ENCODE data around the gene PKIG. TPM values are rescaled to one million over a fixed set of nuclear protein-coding genes. Genes with fewer than 3 reads are reported as not detected.

Gene PKIG
- total RNA-seq, 1 donor from 2014 or later = 40.6 TPM

DNA sequence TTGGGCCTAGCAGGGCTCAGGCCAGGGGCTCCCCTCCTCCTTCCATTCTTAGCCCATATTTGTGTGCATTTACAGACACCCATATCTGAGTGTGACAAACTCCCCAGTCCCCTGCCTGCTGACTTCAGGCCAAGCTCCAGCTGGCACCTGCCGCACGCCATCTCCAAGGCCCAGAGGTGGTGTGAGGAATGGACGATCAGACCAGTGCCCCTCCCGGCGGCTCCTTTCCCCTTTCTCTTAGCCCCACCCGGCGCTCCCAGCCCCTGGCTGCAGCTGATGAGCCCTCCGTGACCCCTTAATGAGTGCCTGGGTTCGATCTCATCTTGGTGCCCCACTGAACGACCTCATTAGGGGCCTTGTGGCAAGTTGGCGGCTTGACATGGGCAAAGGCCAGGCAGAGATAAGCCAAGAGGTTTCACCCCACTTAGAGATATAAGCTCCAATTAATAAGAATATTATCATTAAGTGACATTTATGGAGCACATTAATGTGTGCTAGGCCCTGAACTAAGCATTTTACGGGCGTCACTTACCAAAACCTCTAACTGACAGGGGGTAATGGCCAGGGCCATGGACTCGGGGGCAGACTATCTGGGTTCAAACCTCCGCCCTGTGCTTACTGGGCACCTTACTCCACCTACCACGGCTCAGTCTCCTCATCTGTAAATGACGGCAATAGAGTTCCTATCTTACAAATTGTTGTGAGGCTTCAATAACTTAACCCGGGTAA is 51.7 kb downstream of the PKIG start:
- Histone ChIP-seq H4K20me1 (ENCODE audit: low read depth) (no peaks in the 10 kb centered on the region), H3K9ac (no peak overlapping the region), H3K79me2 (ENCODE audit: low read depth) (no peaks in the 10 kb centered on the region), H3K4me1 (no peaks in the 10 kb centered on the region), H3F3A (ENCODE audit: low read depth) (no peaks in the 10 kb centered on the region), H3K4me3 (no peak overlapping the region), H3K4me2 (no peak overlapping the region), H3K27ac (no peak overlapping the region), H2AFZ (replicated peaks) (no peak overlapping the region), H3K9me3 (ENCODE audit: low read depth) (no peaks in the 10 kb centered on the region), H3K27me3 (no peaks in the 10 kb centered on the region), H3K36me3 (no peaks in the 10 kb centered on the region)
- Mint-ChIP-seq H3K36me3 (peaks cover under 1% of the 10 kb centered on the region), H3K27me3 (ENCODE audit: insufficient read depth, low read depth) (peaks cover 2% of the 10 kb centered on the region), H3K4me3 (no peak overlapping the region), H3K9me3 (peaks cover under 1% of the 10 kb centered on the region), H3K4me1 (peaks cover 7% of the 10 kb centered on the region), H3K27ac (no peak overlapping the region)
- TF ChIP-seq, protein P1, sequence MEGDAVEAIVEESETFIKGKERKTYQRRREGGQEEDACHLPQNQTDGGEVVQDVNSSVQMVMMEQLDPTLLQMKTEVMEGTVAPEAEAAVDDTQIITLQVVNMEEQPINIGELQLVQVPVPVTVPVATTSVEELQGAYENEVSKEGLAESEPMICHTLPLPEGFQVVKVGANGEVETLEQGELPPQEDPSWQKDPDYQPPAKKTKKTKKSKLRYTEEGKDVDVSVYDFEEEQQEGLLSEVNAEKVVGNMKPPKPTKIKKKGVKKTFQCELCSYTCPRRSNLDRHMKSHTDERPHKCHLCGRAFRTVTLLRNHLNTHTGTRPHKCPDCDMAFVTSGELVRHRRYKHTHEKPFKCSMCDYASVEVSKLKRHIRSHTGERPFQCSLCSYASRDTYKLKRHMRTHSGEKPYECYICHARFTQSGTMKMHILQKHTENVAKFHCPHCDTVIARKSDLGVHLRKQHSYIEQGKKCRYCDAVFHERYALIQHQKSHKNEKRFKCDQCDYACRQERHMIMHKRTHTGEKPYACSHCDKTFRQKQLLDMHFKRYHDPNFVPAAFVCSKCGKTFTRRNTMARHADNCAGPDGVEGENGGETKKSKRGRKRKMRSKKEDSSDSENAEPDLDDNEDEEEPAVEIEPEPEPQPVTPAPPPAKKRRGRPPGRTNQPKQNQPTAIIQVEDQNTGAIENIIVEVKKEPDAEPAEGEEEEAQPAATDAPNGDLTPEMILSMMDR (IDR thresholded peaks at IDR 0.05) = no peak
- TF ChIP-seq EZH2 (IDR thresholded peaks at IDR 0.05) (no peak), EZH2phosphoT487 (IDR thresholded peaks at IDR 0.05) (no peak)
- no peak for DNase-seq (ENCODE audit: low spot score)

DNA sequence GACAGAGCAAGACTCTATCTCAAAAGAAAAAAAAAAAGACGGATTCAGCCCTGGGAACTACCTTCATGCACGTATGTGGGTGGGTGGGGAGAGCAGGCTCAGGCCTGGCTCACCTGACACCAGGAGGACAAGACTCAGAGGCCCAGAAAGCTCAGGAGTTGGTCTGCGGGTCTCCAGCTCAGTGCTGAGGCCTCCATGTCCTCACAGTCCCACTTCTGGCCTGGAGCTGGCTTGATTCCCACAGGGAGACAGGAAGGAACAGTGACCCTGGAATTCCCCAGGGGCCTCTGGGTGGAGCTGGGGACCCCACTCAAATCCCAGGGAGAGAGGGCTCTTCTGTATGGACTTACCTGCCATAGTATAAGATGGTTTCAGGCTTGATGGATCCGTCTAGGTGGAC is 53.5 kb downstream of the PKIG start:
- no peaks in the 10 kb centered on the region for H3K27me3 ChIP-seq
- no peaks in the 10 kb centered on the region for H3K9me3 ChIP-seq (ENCODE audit: low read depth)
- Mint-ChIP-seq H3K4me3 (no peak overlapping the region), H3K27ac (no peak overlapping the region), H3K36me3 (peaks cover 2% of the 10 kb centered on the region), H3K9me3 (peaks cover 5% of the 10 kb centered on the region), H3K27me3 (ENCODE audit: insufficient read depth, low read depth) (peaks cover 4% of the 10 kb centered on the region), H3K4me1 (peaks cover 12% of the 10 kb centered on the region)
- H3K27ac ChIP-seq = no peak overlapping the region
- no peaks in the 10 kb centered on the region for H3K79me2 ChIP-seq (ENCODE audit: low read depth)
- H4K20me1 ChIP-seq (ENCODE audit: low read depth) = no peaks in the 10 kb centered on the region
- no peaks in the 10 kb centered on the region for H3K4me1 ChIP-seq
- no peak overlapping the region for H2AFZ ChIP-seq (replicated peaks)
- H3K4me3 ChIP-seq = no peak overlapping the region
- no peak overlapping the region for H3K4me2 ChIP-seq
- no peak overlapping the region for H3K9ac ChIP-seq
- no peak for TF ChIP-seq EZH2 (IDR thresholded peaks at IDR 0.05)
- no peak for TF ChIP-seq EZH2phosphoT487 (IDR thresholded peaks at IDR 0.05)
- TF ChIP-seq, protein P1 (IDR thresholded peaks at IDR 0.05) = no peak
- DNase-seq (ENCODE audit: low spot score) = no peak
- H3K36me3 ChIP-seq = no peaks in the 10 kb centered on the region
- no peaks in the 10 kb centered on the region for H3F3A ChIP-seq (ENCODE audit: low read depth)

DNA sequence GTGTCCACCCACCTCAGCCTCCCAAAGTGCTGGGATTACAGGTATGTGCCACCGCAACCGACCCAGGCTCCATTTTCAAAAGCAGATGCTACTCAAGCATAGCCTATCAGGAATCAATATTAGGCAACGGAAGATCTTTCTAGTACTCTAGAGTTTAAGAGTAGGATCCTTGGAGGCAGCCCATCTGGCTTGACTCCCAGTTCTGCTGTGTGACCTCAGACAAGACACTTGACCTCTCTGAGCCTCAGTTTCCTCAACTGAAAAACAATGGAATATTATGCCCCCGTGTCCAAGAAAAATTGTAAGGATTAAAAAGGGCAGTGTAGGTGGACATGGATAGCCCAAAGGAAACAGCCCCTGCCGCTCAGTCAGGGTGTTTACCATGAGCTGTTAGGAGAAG is 54.7 kb downstream of the PKIG start:
- no peak overlapping the region for H3K27ac ChIP-seq
- H3K9me3 ChIP-seq (ENCODE audit: low read depth) = no peaks in the 10 kb centered on the region
- H3K36me3 Mint-ChIP-seq = peaks cover 4% of the 10 kb centered on the region
- no peak overlapping the region for H3K27ac Mint-ChIP-seq
- H3K9ac ChIP-seq = no peak overlapping the region
- peaks cover 4% of the 10 kb centered on the region for H3K4me1 ChIP-seq
- TF ChIP-seq EZH2 (IDR thresholded peaks at IDR 0.05) (no peak), EZH2phosphoT487 (IDR thresholded peaks at IDR 0.05) (no peak)
- TF ChIP-seq, protein P1 (IDR thresholded peaks at IDR 0.05) = no peak
- H4K20me1 ChIP-seq (ENCODE audit: low read depth) = no peaks in the 10 kb centered on the region
- peak overlapping the region; percentile 43 for H3K4me3 Mint-ChIP-seq
- no peak overlapping the region for H2AFZ ChIP-seq (replicated peaks)
- H3K36me3 ChIP-seq = no peaks in the 10 kb centered on the region
- peaks cover 6% of the 10 kb centered on the region for H3K9me3 Mint-ChIP-seq
- no peaks in the 10 kb centered on the region for H3K27me3 ChIP-seq
- H3K4me3 ChIP-seq = no peak overlapping the region
- H3F3A ChIP-seq (ENCODE audit: low read depth) = peaks cover 1% of the 10 kb centered on the region
- no peak overlapping the region for H3K4me2 ChIP-seq
- H3K79me2 ChIP-seq (ENCODE audit: low read depth) = no peaks in the 10 kb centered on the region
- H3K27me3 Mint-ChIP-seq (ENCODE audit: insufficient read depth, low read depth) = peaks cover 4% of the 10 kb centered on the region
- H3K4me1 Mint-ChIP-seq = peaks cover 19% of the 10 kb centered on the region
- DNase-seq (ENCODE audit: low spot score) = no peak
